G401 (cell line): ENCODE measurements around the gene BTBD1. TPM values are rescaled to one million over a fixed set of nuclear protein-coding genes. Genes with fewer than 3 reads are reported as not detected.
"Not testable (repeated sequence)": the region's sequence is repeated elsewhere in the genome, so short reads cannot be mapped to it uniquely, and the experiment has no call there.

Source experiments
- DNase-seq: peaks from one replicate; pipeline ENCODE4 v3.0.0-alpha.2; 2015; ENCODE audit warnings: low spot score
- in situ Hi-C: cut with HindIII; loops from 2 replicates; pipeline ENCODE4 v1.10.0; 2016; ENCODE audit warnings: low sequenced_read_pairs, mixed read lengths
- total RNA-seq: library from RNA; depleted of rRNA; stranded (reverse); fragments of >200 nt; shearing (Covaris generic); gene quantifications from 2 replicates; pipeline ENCODE4 v1.2.3, GENCODE V29; 2014

Gene BTBD1
- total RNA-seq, 1 experiment from 2014 or later = 136 TPM

DNA sequence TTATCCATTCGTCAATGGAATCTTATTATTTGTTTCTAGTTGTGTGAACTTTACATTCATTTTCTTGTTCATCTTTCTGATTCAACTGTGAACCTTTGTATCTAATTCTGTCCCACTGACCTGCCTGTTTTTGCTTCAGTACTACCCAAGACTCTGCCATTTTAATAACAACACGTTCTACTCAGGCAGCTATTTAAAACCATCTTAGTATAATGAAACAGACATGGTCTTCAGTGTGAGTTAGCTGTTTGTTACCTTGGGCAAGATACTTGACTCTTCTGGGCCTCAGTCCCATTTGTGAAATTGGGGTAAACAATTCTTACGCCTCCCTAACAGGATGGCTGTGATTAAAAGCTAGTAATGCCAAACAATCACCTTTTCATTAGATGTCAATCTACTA lies 1.6 kb downstream of the BTBD1 start:
- no peak for DNase-seq

DNA sequence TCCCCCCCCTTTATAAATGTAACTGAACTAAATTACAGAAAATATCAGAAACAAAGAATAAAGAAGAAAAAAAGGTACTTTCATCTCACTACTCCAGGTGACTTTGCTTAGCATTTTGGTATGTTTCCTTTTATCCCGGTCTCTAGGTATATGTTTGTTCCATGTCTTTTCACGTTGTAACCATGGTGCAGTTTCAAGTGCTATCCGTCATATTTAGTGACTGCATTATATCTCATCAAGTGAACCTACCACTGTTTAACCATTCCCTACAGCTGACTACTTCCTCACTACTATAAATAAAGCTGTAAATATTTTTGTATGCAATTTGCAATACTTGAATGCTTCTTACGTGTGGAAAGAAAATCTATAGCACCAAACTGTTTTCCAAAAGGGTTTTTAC lies 2.2 kb downstream of the BTBD1 start:
- in situ Hi-C loops = no loop called here
- DNase-seq = no peak

More for the DNA sequence above, 1.6 kb downstream of the BTBD1 start:
- in situ Hi-C loops = no loop called here

DNA sequence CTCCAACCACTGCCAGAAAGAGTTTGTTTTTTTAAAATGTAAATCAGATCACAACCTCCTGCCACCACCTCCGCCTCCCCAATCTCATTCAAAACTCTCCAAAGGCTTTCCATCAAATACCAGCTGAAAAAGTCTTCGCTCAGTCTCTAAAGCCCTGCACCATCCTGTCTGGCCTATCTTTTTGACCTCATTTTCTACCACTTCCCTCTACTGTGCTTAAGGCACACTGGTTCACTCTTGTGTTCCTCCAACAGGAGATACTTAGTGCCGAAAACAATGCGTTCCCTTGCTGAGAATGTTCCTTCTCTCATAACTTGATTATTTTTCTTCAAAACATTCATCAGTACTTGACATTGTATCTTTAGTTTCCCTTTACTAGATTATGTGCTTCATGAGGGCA lies 3.5 kb downstream of the BTBD1 start:
- DNase-seq = no peak
- in situ Hi-C loops = no loop called here

DNA sequence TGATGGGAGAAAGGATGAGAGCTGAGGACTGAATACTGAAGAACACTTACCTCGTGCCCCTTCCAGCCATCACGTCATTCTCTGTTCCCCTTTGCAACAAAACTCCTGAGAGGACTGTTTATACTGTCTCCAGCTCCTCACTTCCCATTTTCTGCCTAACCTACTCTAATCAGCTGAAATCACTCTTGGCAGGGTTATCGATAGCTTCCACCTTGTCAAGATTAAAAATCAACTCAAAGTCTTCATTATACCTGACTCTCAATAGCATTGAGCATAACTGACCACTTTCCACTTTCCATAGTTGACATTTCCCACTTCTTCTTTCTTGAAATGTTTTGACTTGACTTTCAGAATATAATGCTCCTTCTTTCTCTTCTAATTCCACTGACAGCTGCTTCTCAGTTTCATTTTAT lies 4.3 kb downstream of the BTBD1 start:
- in situ Hi-C loops = no loop called here
- no peak for DNase-seq

DNA sequence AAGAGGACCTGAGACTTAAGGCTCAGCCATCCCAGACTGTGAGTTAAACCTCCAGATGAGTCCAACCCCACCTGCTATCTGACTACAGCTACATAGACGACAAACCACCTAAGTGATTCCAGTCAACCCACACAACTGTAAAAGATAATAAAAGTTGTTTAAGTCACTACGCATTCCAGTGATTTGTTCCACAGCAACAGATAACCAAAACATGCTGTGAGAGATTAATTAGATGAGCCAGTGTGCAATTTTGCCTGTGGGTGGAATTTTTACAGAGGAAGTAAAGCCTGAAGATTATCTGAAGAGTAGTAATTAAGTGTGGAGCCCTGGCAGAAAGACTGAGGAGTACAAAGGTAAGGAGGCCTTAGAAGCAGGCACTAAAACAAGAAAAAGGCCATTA lies 5.4 kb downstream of the BTBD1 start:
- in situ Hi-C loops = no loop called here
- no peak for DNase-seq

DNA sequence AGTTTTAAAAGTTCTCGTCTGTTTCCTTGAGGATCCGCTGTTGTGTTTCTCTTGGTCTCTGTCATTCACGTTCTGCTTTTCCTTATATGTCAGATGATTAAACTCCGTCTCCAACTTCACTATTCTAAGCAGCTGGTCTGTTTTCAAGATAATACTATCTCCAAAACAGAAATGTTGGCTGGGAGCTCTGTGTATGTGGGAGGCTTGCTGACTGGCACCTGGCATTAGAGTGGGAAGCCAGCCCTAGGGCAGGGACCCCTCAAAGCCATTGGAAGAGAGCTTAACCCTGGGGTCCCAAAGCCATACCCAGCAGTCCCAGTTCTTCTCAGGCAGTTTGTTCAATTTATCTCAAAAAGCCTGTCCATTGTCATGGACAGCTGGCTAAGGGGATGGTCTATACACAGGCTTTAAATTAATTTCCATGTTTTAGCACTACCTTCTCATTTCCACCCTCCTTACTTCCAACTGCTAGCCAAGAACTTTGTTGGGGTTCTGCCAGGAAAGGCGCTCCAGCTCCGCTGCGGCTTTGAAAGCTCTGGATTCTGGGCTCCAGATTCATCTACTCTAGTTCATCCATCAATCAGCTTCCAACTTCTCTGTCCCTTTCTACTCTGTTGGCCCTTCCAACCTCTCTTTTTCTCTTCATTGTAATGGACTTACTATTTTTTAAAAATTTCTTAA lies 9.2 kb downstream of the BTBD1 start:
- in situ Hi-C loops = no loop called here

DNA sequence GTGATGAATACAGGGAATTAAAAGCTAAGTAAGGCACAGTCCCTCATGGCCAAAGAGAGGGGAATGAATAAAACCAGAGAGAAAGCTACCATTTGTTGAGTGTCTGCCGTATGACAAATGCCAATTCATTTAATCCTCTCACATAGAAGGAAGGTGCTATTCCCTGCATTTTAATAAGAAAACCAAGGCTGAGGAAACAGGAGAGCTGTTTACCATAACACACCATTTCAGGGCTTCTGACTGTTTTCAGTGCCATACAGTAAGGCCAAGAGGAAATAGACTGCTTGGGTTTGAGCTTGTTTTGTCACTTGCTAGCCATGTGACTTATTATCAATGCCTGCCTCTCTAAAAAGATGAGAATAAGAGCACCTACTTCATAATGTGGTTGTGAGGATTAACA lies 10.1 kb downstream of the BTBD1 start:
- no peak for DNase-seq
- in situ Hi-C loops = no loop called here

More for the DNA sequence above, 9.2 kb downstream of the BTBD1 start:
- DNase-seq = no peak

DNA sequence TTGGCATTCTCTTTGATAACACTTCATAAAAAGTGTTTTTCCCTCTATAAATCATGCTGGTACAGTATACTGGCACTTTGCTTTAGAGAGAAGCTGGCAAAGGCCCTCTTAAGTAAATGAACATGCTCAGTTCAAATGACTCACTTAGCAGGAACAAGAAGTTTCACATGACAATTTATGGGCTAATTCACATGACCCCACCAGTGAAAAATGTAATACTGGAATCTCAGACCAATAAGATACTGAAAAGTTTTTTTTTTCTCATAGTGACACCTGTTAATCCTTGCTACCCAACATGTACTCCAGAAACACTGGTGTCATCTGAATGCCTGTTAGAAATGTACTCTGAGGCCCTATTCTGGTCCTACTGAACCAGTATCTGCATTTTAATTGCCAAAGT lies 13.9 kb downstream of the BTBD1 start:
- in situ Hi-C loops = no loop called here
- no peak for DNase-seq

DNA sequence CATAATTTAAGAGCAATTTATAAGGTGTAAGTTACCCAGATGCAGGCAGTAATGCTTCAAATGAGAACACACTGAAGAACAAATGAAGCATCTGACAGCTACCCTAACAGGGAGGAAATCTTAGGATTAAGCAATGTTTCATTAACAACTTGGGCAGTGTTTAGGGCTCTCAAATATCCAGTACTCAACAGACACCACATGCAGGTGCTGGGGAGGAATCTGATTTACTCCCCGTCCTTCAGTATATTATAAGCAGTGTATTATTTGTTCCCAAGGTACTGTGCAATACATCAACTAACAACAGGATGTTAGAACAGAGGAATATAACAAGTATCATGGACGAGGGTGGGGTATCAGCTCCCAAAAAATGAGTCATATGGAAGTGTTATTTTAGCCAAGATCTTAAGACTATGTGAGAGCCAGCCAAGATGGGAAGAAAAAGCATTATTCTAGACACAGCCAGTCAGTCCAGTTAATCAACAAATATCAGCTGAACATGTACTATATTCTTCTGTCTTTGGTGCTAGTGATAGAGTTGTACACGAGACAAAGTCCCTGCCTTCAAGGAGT lies 20.4 kb downstream of the BTBD1 start:
- in situ Hi-C loops = no loop called here
- DNase-seq = no peak

DNA sequence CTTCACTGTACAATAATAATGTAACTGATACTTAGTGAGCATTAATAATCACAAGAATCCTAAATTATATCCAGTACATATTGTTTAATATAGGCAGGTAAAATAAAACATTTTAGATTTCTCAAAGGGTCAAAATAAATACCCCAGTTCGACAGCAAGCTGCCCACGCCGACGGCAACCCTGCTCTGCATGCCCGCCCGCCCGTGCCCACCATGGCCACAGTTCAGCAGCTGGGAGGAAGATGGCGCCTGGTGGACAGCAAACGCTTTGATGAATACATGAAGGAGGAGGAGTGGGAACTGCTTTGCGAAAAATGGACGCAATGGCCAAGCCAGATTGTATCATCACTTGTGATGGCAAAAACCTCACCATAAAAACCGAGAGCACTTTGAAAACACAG lies 22.9 kb downstream of the BTBD1 start:
- in situ Hi-C loops = no loop called here
- DNase-seq = no peak

DNA sequence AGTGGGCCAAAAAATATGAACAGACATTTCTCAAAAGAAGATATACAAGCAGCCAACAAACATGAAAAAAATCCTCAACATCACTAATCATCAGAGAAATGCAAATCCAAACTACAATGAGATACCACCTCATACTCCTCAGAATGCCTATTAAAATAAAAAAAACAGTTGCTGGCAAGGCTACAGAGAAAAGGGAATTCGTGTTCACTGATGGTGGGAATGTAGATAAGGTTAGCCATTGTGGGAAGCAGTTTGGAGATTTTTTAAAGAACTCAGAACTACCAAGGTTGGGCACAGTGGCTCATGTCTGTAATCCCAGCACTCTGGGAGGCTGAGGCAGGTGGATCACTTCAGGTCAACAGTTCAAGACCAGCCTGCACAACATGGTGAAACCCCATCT lies 27.8 kb downstream of the BTBD1 start:
- DNase-seq = no peak
- in situ Hi-C loops = no loop called here

DNA sequence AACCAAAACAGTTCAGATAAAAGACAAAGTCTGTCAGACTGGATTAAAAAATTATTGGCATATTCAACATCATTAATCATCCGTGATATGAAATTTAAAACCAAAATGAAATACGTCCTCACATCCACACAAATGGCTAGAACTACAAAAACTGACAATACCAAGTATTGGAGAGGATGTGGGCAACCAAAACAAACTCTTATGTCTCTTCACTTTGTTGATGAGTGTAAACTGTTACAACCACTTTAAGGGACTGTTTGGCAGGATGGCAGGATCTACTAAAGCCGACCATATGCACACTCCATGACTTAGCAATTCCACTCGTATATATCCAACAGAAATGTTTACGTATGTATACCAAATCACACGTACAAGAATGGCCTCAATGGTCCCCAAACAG lies 30.8 kb downstream of the BTBD1 start:
- DNase-seq = no peak
- in situ Hi-C loops = no loop called here

DNA sequence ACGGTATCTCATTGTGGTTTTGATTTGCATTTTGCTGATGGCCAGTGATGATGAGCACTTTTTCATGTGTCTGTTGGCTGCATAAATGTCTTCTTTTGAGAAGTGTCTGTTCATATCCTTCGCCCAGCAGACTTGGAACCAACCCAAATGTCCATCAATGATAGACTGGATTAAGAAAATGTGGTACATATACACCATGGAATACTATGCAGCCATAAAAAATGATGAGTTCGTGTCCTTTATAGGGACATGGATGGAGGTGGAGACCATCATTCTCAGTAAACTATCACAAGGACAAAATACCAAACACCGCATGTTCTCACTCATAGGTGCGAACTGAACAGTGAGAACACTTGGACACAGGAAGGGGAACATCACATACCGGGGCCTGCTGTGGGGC lies 35.8 kb downstream of the BTBD1 start:
- DNase-seq, in situ Hi-C loops: not testable (repeated sequence)

DNA sequence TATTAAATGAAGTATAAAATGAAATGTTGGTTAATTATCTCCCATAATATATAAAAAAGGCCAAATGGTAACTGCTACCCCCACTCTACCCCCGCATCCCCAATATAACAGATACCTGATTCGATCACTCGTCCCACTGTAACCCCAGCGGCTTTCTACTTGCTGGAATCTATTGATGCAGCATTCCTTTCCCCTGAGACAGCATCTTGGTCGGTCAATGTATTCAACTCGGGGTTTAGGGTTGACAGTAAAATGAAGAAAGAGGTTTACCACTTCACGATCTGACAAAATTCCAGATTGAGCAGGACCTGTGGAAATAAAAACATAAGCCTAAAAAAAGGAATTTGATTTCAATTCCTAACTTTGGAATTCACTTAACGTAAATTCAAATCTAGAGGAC lies 37.0 kb downstream of the BTBD1 start:
- in situ Hi-C loops = no loop called here
- DNase-seq = no peak

DNA sequence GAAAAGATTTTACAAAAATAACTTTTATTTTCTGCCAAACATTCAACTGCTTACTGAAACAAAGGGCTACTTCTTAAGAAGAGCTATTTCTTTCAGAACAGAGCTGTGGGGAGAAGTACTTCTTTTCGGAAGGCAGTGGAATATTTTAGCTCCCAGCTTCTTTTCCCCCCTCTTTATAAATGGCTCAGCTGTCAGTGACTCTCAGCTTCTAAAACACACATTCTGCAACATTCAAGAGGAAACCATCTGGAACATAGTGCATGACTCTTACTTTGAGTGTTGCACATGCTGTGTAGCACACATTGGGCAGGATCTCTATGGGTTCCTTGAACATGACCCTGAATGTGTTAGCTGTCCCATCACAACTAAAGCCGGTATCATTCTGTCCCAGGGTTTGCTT lies 48.6 kb downstream of the BTBD1 start:
- DNase-seq = no peak
- in situ Hi-C loops = no loop called here

DNA sequence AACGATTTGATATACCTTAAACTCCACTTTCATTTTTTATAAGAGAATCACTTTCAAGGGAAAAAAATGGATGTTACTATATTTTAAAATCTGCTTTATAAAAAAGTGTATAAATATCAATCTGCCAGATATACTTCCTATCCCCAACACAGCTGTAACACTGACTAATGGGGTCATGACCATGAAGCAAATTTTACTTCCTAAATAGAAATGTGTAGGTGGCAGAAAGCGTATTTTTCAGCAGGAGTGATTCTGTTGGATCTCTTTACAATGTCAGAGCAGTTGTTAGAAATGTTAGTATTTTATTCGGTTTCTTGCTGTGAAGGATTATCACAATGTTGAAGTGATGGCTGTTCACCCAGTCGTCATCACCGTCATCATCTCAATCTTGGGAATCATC lies 50.1 kb downstream of the BTBD1 start:
- in situ Hi-C loops = no loop called here
- DNase-seq = no peak

DNA sequence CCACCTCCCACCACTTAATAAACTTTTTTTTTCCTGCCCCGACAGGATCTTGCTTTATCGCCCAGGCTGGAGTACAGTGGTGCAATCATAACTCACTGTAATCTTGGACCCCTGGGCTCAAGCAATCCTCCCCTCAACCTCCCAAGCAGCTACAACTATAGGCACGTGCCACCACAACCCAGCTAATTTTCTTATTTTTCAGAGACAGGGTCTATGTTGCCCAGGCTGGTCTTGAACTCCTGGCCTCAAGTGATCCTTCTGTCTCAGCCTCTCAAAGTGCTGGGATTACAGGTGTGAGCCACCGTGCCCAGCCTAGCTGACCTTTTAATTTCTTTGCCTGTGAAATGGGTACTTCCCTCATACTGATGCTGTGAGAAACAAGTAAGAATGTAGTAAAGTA lies 51.7 kb downstream of the BTBD1 start:
- in situ Hi-C loops = no loop called here
- DNase-seq = no peak

DNA sequence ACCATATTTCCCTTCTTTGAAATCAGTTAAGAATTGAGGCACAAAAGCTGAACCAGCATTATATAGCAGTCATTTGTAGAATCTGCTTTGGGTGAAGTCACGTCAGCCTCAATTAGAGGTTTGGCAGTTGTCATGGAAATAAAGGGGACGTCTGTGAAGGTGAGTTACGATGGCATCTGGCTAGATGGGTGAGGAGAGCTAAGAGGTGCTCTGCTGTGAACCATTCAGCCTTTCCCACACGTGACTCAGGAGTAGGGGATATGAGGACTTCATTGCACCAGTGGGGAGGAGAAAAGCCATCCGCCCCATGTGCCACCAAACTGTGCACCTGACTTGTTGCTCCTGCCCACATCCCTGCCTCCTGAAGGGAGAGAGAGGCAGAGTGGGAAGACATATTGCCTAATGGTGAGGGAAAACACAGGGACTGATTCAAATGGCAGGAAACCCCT lies 52.8 kb downstream of the BTBD1 start:
- no peak for DNase-seq
- in situ Hi-C loops = no loop called here

DNA sequence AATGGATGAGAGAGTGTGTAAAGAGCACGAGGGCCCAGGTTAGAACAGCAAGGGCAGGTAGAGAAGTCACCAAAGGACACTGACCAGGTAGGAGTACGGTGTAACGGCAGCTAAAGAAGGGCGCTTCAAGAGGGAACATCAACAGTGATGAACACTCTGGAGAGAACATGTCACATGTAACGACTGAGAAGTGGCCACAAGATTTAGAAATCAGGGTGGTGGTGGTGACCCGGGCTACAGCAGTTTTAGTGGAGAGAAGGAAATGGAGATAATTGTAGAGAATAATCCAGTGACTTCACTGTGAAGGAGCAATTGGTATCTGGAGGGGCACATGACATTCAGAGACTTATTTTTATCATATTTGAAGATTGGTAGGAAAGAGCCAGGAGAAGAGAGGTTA lies 54.4 kb downstream of the BTBD1 start:
- DNase-seq = no peak
- in situ Hi-C loops = no loop called here

DNA sequence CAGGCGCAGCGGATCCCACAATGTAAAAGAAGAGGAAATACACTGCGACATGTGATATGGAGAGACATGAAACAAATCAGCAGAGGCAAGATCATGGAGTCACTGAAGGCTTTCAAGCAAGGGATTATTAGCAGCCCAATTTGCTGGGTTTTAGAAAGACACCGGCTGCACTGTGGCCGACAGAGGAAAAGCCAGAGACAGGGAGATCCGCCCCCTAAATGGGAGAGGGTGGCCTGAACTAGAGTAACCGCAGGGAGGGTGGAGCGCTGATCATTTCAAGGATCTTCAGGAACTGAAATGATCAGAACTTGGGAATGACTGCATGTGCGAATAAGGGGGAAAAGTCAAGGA lies 55.0 kb downstream of the BTBD1 start:
- DNase-seq = no peak
- in situ Hi-C loops = no loop called here

DNA sequence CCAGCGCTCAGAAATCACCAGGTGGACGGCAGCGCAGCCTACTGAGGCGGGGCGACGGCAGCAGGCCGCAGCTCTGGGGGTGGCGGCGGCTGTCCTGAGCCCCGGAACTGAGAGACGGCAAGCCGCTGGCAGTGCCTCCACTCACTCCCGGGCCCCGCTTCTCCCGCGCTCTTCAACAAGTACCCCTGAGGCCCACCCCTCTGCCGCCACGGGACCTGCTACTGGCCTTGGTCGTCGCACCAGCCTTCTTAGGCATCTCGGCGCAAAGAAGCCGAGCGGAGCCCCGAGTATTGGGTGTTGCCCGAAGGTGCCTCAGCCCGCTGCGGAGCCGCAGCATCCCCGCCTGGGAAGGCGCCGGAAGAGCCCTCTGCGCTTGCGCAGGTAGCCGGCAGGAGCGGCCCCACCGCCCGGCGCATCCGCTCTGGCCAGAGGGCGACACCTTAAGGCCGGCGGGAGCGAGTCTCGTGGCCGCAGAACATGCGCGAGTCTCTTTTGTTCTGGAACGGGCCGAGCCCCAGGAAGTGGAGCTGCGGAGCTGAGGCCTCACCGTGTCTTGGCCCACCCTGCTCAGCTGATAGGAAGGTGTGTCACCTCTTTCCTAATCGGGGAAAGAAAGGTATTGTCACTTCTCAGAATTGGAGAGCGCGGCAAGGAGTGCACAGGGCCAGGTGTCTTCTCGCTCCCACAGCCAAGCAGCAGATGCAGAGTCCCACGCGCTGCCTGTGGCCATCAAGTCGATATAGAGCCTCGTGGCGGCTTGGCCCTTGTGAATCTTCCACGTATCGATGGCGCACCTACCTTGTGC lies 55.6 kb downstream of the BTBD1 start, which contains the start of gene C15orf40:
Gene C15orf40 (minus strand): TSS at position 369 of the 805 bp plus-strand sequence. CDS start 32 bp downstream, at position 337.
- DNase-seq = peak; percentile 89
- in situ Hi-C loops = no loop called here
